PFSK-1 (cell line): ENCODE results near the gene PTPN7.

Experiments
- TAF1 ChIP-seq: IDR thresholded peaks from 2 replicates; pipeline ENCODE4 v1.6.1; 2012; ENCODE audit warnings: low read length, control low read depth, borderline replicate concordance; ENCODE audit not compliant: insufficient read depth
- TF ChIP-seq, protein P1 (sequence below), 2 experiments: IDR thresholded peaks; 2 replicates each; pipeline versions ENCODE4 v1.6.1 to v1.8.0; 2011 to 2012; ENCODE audit warnings: low read depth in 2 of 2, low read length in 2 of 2, control low read depth in 1 of 2, inconsistent platforms in 1 of 2, mild to moderate bottlenecking in 1 of 2, moderate library complexity in 1 of 2; ENCODE audit not compliant: insufficient read depth in 1 of 2

DNA sequence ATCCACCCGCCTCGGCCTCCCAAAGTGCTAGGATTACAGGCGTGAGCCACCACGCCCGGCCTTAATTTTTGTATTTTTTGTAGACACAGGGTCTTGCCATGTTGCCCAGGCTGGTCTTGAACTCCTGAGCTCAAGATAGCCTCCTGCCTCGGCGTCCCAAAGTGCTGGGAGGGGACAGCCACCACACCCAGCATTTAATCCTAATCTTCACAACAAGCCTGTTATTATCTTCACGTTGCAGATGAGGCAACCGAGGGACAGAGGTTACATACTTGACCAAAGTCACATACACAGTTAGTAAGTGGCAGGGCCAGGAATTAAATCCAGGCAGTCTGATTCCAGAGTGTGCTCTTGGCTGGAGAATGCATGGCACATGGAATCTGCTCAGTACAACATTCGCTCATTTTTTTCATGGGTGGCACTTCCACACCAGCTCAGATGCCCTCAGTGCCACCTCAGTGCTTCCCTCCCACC lies 42.5 kb downstream of the PTPN7 start:
- TF ChIP-seq, protein P1, sequence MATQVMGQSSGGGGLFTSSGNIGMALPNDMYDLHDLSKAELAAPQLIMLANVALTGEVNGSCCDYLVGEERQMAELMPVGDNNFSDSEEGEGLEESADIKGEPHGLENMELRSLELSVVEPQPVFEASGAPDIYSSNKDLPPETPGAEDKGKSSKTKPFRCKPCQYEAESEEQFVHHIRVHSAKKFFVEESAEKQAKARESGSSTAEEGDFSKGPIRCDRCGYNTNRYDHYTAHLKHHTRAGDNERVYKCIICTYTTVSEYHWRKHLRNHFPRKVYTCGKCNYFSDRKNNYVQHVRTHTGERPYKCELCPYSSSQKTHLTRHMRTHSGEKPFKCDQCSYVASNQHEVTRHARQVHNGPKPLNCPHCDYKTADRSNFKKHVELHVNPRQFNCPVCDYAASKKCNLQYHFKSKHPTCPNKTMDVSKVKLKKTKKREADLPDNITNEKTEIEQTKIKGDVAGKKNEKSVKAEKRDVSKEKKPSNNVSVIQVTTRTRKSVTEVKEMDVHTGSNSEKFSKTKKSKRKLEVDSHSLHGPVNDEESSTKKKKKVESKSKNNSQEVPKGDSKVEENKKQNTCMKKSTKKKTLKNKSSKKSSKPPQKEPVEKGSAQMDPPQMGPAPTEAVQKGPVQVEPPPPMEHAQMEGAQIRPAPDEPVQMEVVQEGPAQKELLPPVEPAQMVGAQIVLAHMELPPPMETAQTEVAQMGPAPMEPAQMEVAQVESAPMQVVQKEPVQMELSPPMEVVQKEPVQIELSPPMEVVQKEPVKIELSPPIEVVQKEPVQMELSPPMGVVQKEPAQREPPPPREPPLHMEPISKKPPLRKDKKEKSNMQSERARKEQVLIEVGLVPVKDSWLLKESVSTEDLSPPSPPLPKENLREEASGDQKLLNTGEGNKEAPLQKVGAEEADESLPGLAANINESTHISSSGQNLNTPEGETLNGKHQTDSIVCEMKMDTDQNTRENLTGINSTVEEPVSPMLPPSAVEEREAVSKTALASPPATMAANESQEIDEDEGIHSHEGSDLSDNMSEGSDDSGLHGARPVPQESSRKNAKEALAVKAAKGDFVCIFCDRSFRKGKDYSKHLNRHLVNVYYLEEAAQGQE (IDR thresholded peaks at IDR 0.05; ENCODE audit: insufficient read depth in 1 of 2, low read depth in 2 of 2, low read length in 2 of 2): no peak
- no peak for TF ChIP-seq TAF1
